ENCODE results near the gene TRIM4.
"Not testable (repeated sequence)": the region's sequence is repeated elsewhere in the genome, so short reads cannot be mapped to it uniquely, and the experiment has no call there.

Gene TRIM4, protein sequence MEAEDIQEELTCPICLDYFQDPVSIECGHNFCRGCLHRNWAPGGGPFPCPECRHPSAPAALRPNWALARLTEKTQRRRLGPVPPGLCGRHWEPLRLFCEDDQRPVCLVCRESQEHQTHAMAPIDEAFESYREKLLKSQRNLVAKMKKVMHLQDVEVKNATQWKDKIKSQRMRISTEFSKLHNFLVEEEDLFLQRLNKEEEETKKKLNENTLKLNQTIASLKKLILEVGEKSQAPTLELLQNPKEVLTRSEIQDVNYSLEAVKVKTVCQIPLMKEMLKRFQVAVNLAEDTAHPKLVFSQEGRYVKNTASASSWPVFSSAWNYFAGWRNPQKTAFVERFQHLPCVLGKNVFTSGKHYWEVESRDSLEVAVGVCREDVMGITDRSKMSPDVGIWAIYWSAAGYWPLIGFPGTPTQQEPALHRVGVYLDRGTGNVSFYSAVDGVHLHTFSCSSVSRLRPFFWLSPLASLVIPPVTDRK

DNA sequence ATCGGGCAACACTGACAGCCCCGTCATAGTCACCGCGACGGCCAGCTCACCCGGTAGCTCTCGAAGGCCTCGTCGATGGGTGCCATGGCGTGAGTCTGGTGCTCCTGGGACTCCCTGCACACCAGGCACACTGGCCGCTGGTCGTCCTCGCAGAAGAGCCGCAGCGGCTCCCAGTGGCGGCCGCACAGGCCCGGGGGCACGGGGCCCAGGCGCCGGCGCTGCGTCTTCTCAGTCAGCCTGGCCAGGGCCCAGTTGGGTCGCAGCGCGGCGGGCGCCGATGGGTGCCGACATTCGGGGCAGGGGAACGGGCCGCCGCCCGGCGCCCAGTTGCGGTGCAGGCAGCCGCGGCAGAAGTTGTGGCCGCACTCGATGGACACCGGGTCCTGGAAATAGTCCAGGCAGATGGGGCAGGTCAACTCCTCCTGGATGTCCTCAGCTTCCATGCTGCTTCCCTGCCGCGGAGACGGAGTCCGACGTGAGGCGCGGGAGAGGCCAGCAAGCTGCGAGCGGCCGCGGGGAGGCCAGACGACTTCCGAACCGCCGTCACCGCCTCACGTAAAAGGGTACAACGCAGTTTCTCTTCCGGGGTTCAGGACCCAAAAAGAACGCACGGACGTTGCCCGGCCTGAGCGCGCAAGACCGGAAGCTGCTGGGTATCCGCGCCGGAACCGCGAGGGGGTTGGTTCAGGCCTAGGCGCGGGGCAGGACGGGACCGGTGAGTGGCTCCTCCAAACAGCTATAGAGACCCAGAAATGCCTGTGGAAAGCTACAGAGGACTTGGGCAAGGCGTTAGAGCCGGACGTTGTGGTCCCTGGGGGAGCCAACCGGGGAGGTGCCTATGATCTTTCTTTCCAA, at the start of gene TRIM4:
Gene TRIM4, minus strand, starts transcription at position 572 of the 855 bp plus-strand sequence. Its CDS starts 129 bp downstream, at position 443.
- peak; percentile 98 for DNase-seq

DNA sequence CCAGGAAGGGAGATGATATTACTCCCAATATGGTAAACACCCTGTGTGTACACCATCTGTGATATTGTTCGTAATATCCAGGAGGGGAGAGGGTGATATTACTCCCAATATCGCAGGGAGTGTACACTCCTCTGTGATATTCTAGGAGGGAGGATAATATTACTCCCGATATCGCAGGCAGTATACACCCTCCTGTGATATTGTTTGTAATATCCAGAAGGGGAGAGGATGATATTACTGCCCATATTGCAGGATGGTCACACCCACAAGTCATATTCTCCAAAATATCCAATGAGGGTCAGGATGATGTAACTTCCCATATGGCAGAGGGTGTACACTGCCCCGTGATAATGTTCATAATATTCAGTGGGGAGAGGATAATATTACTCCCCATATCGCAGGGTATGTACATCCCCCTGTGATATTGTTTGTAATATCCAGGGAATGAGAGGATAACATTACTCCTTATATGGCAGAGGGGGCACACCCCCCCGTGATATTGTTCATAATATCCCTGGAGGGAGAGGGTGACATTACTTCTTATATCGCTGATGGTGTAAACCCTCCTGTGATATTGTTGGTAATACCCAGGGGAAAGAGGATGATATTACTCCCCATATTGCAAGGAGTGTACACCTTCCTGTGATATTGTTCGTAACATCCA, 39.4 kb upstream of the TRIM4 start:
- no peak for DNase-seq

DNA sequence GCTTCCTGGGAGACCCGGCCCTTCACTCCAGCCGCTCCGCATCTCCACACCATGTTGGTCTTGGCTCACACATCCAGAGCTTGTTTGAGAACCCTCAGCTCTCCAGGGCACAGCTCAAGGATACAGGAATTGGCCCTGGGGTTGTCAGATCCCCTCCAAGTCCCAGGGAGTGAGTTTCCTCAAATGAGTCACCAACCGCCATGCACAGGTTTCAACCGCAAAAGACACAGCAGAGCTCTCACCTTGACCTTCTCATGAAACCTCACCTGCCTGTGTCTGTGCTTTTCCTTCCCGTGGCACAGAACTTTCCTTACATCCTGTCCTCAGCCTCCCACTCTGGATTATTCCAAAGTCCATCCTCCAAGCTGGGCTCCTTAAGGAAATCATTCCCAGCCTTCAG, 35.9 kb upstream of the TRIM4 start:
- no peak for DNase-seq

DNA sequence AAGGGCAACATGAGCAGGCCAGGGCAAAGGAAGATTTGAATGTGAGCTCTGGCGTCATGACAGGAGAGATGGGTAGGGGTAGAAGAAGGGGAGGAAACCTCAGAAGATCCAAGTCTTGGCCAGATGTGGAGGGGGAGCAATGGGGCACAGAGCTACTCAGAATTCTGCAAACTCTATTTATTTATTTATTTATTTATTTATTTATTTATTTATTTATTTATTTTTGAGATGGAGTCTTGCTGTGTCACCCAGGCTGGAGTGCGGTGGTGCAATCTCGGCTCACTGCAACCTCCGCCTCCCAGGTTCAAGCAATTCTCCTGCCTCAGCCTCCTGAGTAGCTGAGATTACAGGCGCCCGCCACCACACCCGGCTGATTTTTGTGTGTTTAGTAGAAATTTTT, 35.3 kb upstream of the TRIM4 start:
- not testable (repeated sequence) for DNase-seq

DNA sequence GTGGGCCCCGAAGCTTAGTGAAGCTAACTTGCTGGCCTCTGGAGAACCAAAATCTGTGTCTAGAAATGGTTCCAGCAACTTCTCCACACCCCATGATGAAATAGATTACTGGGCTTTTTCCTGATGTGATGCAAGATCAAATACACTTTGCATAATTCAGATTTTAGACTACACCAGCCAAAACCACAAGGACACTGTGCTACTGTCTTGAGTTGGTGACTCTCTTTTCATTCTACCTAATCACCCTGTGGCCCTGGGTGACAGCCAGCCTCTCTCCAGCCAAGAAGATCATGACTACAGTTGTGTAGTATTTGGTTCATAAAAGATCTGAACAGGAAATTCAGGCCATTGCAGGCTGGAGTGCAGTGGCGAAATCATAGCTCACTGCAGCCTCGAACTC, 34.3 kb upstream of the TRIM4 start:
- DNase-seq = peak; percentile 67

DNA sequence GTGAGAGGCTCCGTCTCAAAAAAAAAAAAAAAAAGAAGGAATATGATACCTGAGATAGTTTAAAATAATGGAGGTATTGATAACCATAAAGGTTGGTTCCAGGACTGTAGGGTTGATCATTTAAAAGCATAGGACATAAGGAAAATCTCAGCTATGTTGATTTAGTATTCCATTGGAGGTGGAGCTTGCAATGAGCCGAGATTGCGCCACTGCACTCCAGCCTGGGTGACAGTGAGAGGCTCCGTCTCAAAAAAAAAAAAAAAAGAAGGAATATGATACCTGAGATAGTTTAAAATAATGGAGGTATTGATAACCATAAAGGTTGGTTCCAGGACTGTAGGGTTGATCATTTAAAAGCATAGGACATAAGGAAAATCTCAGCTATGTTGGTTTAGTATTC, 33.3 kb upstream of the TRIM4 start:
- DNase-seq = not testable (repeated sequence)

DNA sequence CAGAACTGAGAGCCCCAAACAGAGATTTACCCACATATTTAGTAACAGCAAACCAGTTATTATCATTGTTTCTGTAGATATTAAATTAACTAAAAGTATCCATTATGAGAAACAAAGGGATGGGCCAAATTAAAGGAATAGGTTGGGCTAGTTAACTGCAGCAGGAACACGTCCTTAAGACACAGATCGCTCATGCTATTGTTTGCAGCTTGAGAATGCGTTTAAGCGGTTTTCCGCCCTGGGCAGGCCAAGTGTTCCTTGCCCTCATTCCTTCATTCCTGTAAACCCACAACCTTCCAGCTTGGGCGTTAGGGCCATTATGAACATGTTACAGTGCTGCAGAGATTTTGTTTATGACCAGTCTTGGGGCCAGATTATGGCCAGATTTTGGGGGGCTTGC, 31.5 kb upstream of the TRIM4 start:
- DNase-seq = not testable (repeated sequence)

DNA sequence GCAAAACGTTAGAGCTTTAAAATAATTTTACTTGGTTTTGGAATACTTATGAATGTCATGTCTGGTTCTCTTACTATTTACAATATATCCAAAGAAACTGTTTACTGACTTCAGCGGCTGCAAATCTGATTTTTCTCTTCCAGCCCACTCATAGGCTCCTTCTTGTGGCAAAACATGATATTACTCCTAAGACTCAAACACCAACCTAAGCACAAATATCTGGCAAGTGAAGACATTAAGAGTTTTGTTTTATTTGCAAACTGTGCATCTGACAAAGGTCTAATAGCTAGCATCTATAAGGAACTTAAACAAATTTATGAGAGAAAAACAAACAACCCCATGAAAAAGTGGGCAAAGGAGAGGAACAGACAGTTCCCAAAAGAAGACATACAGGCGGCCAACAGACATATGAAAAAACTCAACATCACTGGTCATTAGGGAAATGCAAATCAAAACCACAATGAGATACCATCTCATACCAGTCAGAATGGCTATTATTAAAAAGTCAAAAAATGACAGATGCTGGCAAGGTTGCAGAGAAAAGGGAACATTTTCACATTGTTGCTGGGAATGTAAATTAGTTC, 30.4 kb upstream of the TRIM4 start:
- DNase-seq = peak; percentile 46

DNA sequence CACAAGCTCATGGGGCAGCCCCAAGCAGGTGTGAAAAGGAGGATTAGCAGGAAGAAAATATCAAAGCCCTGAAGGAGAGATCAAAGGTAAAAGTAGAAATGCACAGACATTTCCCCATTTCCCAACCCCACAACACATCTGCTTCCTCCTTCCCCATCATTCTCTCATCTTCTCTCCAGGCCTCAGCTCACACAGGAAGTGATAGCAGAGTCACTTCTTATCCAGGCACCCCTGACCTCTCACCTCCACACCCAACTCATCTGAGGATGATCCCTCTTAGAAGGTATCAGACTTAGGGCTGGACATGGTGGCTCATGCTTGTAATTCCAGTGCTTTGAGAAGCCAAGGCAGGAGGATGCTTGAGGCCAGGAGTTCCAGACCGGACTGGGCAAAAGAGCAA, 28.3 kb upstream of the TRIM4 start:
- no peak for DNase-seq

DNA sequence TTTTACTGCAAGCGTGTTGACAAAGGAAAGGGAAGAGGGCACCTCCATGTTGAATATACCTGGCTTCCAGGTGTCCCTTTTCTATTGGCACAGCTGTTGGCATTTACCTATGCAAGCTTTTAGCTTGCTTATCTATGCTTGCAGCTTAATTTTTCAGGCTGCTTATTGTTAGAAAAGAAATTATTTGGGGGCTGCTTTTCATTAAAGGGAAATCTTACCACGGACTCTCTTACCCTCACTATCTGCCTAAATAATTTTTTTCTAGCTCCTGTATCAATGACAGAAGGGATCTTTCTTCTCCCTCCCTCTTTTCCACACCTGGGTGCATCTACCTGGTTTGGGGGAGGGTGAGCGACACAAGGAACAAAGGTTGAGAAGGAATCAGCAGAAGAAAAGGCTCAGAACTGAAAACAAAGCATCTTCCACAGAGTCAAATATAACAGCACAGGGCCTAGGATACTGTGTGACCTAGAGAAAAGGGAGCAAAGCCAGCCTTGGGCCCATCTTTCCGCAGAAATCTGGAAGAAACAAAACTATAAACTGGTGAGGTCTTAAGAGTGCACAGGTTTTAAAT, 25.3 kb upstream of the TRIM4 start:
- no peak for DNase-seq

DNA sequence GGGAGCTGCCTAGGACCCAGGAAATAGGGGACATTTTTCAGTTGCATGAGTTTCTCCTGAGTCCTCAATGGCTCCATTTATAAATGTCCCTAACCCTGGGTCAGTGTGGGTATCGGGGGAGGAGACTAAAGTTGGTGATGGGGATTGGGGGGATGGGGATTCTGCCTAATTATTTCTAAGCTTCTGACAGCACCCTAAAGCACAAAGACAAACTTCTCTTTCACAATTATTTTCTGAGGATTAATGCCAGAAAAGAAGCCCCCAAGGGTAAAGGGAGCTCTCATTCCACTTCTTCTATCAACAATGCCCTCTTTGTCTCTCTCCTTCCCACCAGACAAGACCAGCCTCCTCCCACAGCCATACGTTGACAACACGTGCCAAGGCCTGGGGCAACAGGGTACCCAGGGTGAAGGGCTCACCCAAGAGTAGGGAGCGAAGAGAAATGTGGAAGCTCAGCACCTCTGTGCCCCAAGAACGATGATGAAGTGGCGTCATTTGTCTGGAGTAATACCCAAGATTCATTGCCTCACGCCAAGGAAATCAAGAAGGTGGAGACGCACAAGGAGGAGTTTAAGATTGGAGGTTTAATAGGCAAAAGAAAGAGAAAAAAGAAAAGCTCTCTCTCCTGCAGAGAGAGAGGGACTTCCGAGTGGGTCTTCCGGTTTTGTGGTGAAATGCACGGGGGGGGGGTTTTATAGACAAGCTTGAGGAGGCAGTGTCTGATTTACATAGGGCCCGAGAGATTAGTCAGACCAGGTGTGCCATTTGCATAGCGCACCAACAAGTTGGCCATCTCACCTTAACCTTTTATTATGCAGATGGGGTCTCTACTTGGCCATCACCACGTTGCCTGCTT, 24.5 kb upstream of the TRIM4 start:
- DNase-seq = no peak

DNA sequence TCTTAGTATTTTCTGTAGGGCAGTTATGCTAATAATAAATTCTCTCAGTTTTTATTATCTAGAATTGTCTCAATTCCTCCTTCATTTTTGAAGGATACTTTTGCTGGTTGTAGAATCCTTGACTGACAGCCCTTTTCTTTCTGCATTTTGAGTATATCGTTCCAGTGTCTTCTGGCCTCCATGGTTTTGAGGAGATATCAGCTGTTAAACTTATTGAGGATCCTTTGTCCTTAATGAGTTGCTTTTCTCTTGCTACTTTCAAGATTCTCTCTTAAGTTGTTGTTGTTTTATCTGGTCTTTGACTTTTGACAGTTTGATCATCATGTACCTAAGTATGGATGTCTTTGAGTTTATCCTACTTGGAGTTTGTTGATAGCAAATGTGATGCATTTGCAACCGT, 19.0 kb upstream of the TRIM4 start:
- DNase-seq = no peak

DNA sequence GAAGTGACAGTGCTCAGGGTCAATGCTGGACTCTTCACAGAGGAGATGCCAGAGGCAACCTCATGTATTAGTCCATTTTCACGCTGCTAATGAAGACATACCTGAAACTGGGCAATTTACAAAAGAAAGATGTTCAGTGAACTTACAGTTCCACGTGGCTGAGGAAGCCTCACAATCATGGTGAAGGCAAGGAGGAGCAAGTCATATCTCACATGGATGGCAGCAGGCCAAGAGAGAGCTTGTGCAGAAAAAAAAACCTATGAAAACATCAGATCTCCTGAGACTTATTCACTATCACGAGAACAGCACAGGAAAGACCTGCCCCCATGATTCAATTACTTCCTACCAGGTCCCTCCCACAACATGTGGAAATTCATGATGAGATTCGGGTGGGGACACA, 15.7 kb upstream of the TRIM4 start:
- peak; percentile 52 for DNase-seq

DNA sequence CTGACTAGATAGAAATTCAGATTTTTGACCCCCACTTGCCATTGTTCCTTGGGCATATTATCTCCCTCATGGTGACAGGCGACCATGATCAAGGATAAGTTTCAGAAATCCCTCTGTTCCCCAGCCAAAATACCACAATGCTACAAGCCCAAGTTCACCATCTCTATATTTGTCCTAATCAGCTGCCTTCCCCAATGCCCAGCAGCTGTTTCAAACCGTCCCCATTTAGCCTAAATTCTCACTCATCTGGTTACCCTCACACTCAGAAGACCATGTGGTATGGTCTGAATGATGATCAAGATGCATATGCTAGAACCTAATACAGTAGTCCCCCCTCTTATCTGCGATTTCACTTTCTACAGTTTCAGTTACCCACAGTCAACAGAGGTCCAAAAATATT, 11.0 kb upstream of the TRIM4 start:
- no peak for DNase-seq

DNA sequence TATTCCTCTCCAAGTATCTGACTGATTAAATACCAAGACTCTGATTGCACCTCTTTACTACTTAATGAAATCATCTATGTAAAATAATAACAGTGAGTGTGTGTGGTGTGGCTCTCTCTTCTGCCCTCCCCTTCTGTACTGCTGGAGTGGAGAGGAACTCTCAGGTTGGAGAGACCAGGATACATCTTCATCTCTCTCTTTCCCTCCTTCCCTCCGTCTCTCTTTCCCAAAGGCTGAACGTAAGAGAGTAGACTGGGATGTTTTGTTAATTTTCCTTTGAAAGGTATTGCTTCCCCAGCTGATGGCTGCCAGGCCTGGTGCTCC, 10.4 kb upstream of the TRIM4 start:
- no peak for DNase-seq

DNA sequence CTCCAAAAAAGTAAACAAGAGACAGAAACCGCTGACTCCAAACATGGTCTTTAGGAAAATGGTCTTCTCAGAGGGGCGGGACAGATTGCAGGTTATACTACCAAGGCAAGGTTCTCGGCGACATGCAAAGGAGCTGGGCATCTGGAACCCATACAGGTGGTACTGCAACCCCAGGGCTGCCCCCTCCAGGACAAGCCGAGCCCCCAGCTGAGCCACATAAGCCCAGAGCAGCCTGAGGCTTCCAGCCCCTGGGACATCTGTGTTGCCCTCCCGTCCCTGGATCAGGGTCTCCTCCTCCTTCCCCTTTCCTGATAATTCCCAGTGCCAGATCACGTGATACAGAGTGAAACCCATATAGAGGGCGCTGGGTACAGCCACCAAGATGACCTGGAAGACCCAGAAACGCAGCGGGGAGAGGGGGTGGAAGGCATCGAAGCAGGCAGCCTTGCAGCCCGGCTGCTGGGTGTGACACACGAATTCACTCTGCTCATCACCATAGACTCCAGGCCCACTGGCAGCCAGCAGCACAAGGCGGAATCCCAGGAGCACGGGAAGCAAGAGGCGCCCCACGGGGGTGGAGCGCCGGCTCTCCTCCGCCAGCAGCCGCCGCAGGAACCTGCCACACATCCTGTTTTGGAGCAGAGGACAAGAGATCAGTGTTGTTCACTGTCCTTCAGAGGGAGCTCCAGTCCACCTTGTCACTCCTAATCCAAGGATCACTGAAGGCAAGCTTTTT, 9.8 kb upstream of the TRIM4 start, which contains the start of gene GJC3:
Gene GJC3, minus strand, starts transcription at position 627 of the 736 bp plus-strand sequence. Its CDS starts 0 bp downstream, at position 627.
- DNase-seq = peak; percentile 75

DNA sequence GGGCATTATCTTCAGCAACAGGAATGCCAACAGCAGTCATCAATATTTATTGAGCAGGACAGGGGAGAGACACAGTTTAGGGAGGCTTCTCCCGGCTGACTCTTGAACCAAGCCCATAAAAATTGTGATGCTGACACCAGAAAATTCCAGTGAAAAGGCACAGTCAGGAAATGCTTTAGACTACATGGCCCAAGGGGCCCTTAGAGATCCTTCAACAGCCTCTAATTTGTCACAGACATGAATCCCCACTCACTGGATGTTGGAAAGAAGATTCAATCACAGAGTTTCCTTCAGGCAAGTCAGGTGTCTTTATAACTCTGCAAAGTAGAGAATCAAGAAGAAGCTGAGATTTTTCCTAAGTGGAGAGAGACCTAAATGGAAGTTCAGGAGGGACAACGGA, 8.9 kb upstream of the TRIM4 start:
- DNase-seq = no peak

DNA sequence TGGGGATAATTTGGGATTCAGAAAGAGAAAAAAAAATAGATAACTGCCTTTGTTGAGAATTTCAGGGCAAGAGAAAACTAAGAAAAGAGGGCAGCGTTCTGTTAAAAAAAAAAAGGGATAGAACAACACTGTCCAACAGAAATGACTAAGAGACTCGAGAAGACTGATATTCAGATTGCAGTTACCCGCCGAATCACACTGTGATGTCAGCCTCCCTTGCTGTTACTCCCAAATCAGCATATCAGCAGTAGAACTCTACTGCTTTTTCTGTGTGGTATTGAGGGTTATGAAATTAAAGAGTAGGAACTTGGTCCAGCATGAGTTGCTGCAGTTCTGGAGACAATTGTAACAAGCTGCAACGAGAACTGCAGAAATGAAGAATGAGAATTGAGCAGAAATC, 8.2 kb upstream of the TRIM4 start:
- DNase-seq = no peak

DNA sequence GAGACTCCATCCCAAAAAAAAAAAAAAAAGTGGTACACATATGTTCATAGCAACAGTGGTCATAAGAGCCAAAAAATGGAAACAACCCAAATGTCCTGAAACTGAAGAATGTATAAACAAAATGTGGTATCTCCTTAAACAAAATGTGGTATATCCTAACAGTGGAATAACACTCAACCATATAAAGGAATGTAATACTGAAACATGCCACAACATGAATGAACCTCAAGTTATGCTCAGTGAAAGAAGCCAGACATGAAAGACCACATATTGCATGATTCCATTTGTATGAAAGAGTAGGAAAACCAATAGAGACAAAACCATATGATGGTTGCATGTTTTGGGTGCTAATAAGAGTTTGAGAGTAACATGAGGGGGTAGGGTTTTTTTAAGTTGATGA, 7.0 kb upstream of the TRIM4 start:
- no peak for DNase-seq

DNA sequence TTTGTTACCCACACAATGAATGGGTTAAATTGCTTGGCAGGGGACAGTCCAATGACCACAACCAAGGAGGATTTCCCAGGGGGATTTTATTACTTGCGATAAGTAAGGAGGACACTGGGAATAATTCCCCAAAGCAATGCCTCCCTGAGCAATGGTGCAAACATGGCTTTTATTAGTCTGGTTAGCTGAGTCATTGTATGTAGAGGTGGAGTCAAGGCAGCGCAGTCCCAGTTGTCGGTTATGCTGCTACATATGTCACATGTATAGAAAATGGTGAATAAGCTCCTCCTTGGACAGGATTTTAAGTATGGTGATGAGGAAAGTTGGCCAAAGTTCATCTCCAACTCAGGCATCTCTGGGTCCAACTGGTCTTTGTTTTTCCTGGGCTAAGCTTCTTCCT, 3.9 kb upstream of the TRIM4 start:
- DNase-seq = no peak

DNA sequence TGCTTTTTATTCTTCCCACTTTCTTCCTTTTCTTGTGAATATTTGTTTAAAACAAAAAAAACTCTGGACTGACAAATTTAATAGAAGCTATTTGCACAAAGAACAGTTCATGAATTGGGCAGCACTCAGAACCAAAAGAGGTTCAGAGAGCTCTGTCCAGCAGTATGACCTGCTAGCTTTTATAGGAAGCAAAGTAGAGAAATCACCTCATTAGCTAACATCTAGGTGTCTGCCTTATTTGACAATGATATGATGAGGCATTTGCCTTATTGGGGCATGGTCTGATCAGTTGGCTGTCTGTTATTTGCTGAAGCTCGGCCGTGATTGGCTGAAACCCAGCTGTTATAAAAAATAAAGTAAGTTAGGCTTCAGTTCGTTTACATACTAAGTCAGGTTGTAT, 819 bp upstream of the TRIM4 start:
- peak; percentile 54 for DNase-seq

Data from hematopoietic multipotent progenitor cell treated with erythropoietin and hydrocortisone succinate and interleukin-3 and kit ligand, for 4 days (in vitro differentiated cells).